WTC11 (cell line): ENCODE data around the gene MYH9. TPM values are rescaled to one million over a fixed set of nuclear protein-coding genes. Genes with fewer than 3 reads are reported as not detected.
"Not testable (repeated sequence)": the region's sequence is repeated elsewhere in the genome, so short reads cannot be mapped to it uniquely, and the experiment has no call there.

Experiments
- ATAC-seq: fragments of 200-7000 bp; cut with Tn5 transposase; 2 replicates; pipeline ENCODE4 v1.10.0; 2021; ENCODE audit warnings: mild to moderate bottlenecking, moderate library complexity
- CTCF ChIA-PET: fragments of 300-600 bp; sonication (Branson Sonifier 250); formaldehyde crosslinking; loops from one replicate; lab custom pipeline; 2021; ENCODE audit warnings: antibody characterized with exemption; lab: Charles Lee
- POLR2A ChIA-PET: fragments of 350-600 bp; sonication (Branson Sonifier 250); formaldehyde crosslinking; loops from one replicate; lab custom pipeline; 2021; ENCODE audit warnings: antibody characterized with exemption; lab: Charles Lee
- DNase-seq: peaks from one replicate; pipeline ENCODE4 v3.0.0; 2021; ENCODE audit warnings: low spot score
- H3K27ac Mint-ChIP-seq: 2 replicates; pipeline ENCODE4 v1.8.0; 2021; ENCODE audit warnings: mixed read lengths
- H3K27me3 Mint-ChIP-seq: 2 replicates; pipeline ENCODE4 v1.8.0; 2021; ENCODE audit warnings: low read depth, mild to moderate bottlenecking, moderate library complexity, mixed read lengths
- H3K36me3 Mint-ChIP-seq: 2 replicates; pipeline ENCODE4 v1.8.0; 2021; ENCODE audit warnings: mixed read lengths
- H3K4me1 Mint-ChIP-seq: 2 replicates; pipeline ENCODE4 v1.8.0; 2022; ENCODE audit warnings: mixed read lengths
- H3K4me3 Mint-ChIP-seq: 2 replicates; pipeline ENCODE4 v1.8.0; 2021; ENCODE audit warnings: mild to moderate bottlenecking, moderate library complexity, mixed read lengths
- H3K9me3 Mint-ChIP-seq: 2 replicates; pipeline ENCODE4 v1.8.0; 2021; ENCODE audit warnings: mixed read lengths
- FOXK1 ChIP-seq: sonication (generic); formaldehyde crosslinking; IDR thresholded peaks from 2 replicates; pipeline ENCODE4 v1.8.0; 2022; ENCODE audit warnings: mild to moderate bottlenecking, moderate library complexity, missing genetic modification reagents
- GTF2I ChIP-seq: fragments of 250-450 bp; sonication (Bioruptor Pico); conservative IDR thresholded peaks from 2 replicates; pipeline ENCODE4 v1.4.0; 2021; ENCODE audit warnings: mild to moderate bottlenecking
- KAT7 ChIP-seq: sonication (generic); formaldehyde crosslinking; IDR thresholded peaks from 2 replicates; pipeline ENCODE4 v1.8.1; 2023; ENCODE audit warnings: missing genetic modification reagents, mild to moderate bottlenecking, borderline replicate concordance
- MXD4 ChIP-seq: fragments of 250-450 bp; sonication (Bioruptor Pico); IDR thresholded peaks from 2 replicates; pipeline ENCODE4 v1.8.0; 2021; ENCODE audit warnings: mild to moderate bottlenecking, moderate library complexity, borderline replicate concordance
- NFYB ChIP-seq: sonication (generic); formaldehyde crosslinking; conservative IDR thresholded peaks from 2 replicates; pipeline ENCODE4 v1.8.0; 2022; ENCODE audit warnings: low read depth, missing genetic modification reagents
- RORB ChIP-seq: fragments of 250-450 bp; sonication (Bioruptor Pico); IDR thresholded peaks from 2 replicates; pipeline ENCODE4 v1.9.0; 2021; ENCODE audit warnings: mild to moderate bottlenecking
- SMAD3 ChIP-seq: sonication (generic); formaldehyde crosslinking; IDR thresholded peaks from 2 replicates; pipeline ENCODE4 v1.8.0; 2022; ENCODE audit warnings: missing genetic modification reagents, mild to moderate bottlenecking, borderline replicate concordance
- SP1 ChIP-seq: sonication (generic); formaldehyde crosslinking; conservative IDR thresholded peaks from 2 replicates; pipeline ENCODE4 v1.8.1; 2022; ENCODE audit warnings: missing genetic modification reagents
- TEAD4 ChIP-seq: sonication (generic); formaldehyde crosslinking; IDR thresholded peaks from 2 replicates; pipeline ENCODE4 v1.8.0; 2022; ENCODE audit warnings: mild to moderate bottlenecking, missing genetic modification reagents
- ZNF416 ChIP-seq: fragments of 250-450 bp; sonication (Bioruptor Pico); IDR thresholded peaks from 2 replicates; pipeline ENCODE4 v1.9.0; 2021; ENCODE audit warnings: mild to moderate bottlenecking, inconsistent platforms
- ZNF423 ChIP-seq: fragments of 250-450 bp; sonication (Bioruptor Pico); IDR thresholded peaks from 2 replicates; pipeline ENCODE4 v2.1.2; 2022; ENCODE audit warnings: mild to moderate bottlenecking, moderate library complexity
- total RNA-seq: library from RNA; stranded (reverse); gene quantifications from 3 replicates; pipeline ENCODE4 v1.2.3, GENCODE V29; 2021
- TF ChIP-seq, protein P1 (sequence below): fragments of 250-450 bp; sonication (Bioruptor Pico); IDR thresholded peaks from 2 replicates; pipeline ENCODE4 v1.9.0; 2021; ENCODE audit warnings: mild to moderate bottlenecking, borderline replicate concordance
- TF ChIP-seq, protein P2 (sequence below): sonication (generic); formaldehyde crosslinking; IDR thresholded peaks from 2 replicates; pipeline ENCODE4 v1.8.1; 2023; ENCODE audit warnings: mild to moderate bottlenecking, missing genetic modification reagents
- TF ChIP-seq, protein P3 (sequence below): sonication (generic); formaldehyde crosslinking; conservative IDR thresholded peaks from 2 replicates; pipeline ENCODE4 v1.8.1; 2022; ENCODE audit warnings: mild to moderate bottlenecking, missing genetic modification reagents
- TF ChIP-seq, protein P4 (sequence below): sonication (generic); formaldehyde crosslinking; IDR thresholded peaks from 2 replicates; pipeline ENCODE4 v1.8.0; 2022; ENCODE audit warnings: mild to moderate bottlenecking, missing genetic modification reagents
- TF ChIP-seq, protein P5 (sequence below): sonication (generic); formaldehyde crosslinking; IDR thresholded peaks from 2 replicates; pipeline ENCODE4 v1.8.0; 2022; ENCODE audit warnings: mild to moderate bottlenecking, missing genetic modification reagents
- TF ChIP-seq, protein P6 (sequence below): fragments of 250-450 bp; sonication (Bioruptor Pico); IDR thresholded peaks from 2 replicates; pipeline ENCODE4 v1.9.0; 2021; ENCODE audit warnings: mild to moderate bottlenecking

Gene MYH9
- total RNA-seq, 1 experiment from 2014 or later = 277 TPM

DNA sequence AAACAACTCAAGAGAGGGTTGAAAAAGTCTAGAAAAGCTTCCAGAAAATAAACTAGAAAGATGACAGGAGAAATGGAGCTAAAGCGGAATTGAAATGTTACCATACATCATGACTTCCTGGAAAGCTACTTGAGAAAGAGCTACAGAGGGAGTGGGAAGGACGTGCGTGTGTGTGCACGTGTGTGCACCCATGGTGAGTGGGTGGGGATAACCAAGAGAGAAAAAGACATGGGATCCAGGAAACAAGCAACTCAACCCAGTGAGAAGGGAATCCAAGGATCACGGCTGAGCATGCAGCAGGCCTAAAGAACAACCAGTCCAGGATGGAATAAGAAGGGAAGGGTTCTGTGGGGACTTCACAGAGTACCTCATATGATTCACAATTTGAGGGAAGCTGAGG lies 113.2 kb downstream of the MYH9 start (continued):
- TF ChIP-seq, protein P1, sequence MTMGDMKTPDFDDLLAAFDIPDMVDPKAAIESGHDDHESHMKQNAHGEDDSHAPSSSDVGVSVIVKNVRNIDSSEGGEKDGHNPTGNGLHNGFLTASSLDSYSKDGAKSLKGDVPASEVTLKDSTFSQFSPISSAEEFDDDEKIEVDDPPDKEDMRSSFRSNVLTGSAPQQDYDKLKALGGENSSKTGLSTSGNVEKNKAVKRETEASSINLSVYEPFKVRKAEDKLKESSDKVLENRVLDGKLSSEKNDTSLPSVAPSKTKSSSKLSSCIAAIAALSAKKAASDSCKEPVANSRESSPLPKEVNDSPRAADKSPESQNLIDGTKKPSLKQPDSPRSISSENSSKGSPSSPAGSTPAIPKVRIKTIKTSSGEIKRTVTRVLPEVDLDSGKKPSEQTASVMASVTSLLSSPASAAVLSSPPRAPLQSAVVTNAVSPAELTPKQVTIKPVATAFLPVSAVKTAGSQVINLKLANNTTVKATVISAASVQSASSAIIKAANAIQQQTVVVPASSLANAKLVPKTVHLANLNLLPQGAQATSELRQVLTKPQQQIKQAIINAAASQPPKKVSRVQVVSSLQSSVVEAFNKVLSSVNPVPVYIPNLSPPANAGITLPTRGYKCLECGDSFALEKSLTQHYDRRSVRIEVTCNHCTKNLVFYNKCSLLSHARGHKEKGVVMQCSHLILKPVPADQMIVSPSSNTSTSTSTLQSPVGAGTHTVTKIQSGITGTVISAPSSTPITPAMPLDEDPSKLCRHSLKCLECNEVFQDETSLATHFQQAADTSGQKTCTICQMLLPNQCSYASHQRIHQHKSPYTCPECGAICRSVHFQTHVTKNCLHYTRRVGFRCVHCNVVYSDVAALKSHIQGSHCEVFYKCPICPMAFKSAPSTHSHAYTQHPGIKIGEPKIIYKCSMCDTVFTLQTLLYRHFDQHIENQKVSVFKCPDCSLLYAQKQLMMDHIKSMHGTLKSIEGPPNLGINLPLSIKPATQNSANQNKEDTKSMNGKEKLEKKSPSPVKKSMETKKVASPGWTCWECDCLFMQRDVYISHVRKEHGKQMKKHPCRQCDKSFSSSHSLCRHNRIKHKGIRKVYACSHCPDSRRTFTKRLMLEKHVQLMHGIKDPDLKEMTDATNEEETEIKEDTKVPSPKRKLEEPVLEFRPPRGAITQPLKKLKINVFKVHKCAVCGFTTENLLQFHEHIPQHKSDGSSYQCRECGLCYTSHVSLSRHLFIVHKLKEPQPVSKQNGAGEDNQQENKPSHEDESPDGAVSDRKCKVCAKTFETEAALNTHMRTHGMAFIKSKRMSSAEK (CRISPR knock-in tag) = no peak
- TF ChIP-seq, protein P2, sequence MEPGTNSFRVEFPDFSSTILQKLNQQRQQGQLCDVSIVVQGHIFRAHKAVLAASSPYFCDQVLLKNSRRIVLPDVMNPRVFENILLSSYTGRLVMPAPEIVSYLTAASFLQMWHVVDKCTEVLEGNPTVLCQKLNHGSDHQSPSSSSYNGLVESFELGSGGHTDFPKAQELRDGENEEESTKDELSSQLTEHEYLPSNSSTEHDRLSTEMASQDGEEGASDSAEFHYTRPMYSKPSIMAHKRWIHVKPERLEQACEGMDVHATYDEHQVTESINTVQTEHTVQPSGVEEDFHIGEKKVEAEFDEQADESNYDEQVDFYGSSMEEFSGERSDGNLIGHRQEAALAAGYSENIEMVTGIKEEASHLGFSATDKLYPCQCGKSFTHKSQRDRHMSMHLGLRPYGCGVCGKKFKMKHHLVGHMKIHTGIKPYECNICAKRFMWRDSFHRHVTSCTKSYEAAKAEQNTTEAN (CRISPR knock-in tag) = no peak
- TF ChIP-seq GTF2I (CRISPR knock-in tag) = no peak
- no peak for TF ChIP-seq SP1 (CRISPR knock-in tag)
- no peak for TF ChIP-seq SMAD3 (CRISPR knock-in tag)
- TF ChIP-seq NFYB (CRISPR knock-in tag) = no peak
- TF ChIP-seq, all 79 proteins: peak for 0

DNA sequence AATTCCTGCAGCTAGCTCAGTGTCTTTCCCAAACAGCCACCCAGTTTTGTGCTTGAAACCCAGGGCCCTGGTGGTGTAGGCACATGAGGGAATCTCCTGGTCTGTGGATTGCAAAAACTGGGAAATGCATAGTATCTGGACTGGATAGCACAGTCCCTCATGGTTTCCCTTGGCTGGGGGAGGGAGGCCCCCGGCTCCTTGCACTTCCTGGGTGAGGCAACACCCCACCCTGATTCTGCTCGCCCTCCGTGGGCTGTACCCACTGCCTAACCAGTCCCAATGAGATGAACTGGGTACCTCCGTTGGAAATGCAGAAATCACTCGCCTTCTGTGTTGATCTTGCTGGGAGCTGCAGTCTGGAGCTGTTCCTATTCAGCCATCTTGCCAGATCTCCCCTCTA lies 115.8 kb downstream of the MYH9 start:
- H3K27ac Mint-ChIP-seq, H3K36me3 Mint-ChIP-seq, DNase-seq, H3K27me3 Mint-ChIP-seq, H3K4me3 Mint-ChIP-seq, ATAC-seq, POLR2A ChIA-PET, H3K4me1 Mint-ChIP-seq: not testable (repeated sequence)
- peaks cover 12% of the 10 kb centered on the region; the same call in 1 of the 2 replicates for H3K9me3 Mint-ChIP-seq
- CTCF ChIA-PET = interaction anchor here (0.5 to 2.0 kb wide), 5 partner anchors 11 to 215 kb away, joined by 3 to 6 read pairs (median 3); partner anchors contain the start of gene APOL2

DNA sequence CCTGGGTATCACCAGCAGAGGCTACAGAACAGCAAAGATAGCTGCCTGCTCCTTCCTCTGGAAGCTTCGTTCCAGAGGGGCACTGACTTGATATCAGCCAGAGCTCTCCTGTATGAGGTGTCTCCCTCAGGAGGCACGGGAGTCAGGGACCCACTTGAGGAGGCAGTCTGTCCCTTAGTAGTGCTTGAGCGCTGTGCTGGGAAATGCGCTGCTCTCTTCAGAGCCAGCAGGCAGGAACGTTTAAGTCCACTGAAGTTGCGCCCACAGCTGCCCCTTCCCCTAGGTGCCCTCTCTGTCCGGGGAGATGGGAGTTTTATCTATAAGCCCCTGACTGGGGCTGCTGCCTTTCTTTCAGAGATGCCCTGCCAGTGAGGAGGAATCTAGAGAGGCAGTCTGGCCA lies 116.5 kb downstream of the MYH9 start:
- DNase-seq, POLR2A ChIA-PET, H3K27ac Mint-ChIP-seq, ATAC-seq, H3K27me3 Mint-ChIP-seq, H3K4me3 Mint-ChIP-seq, H3K36me3 Mint-ChIP-seq, H3K4me1 Mint-ChIP-seq: not testable (repeated sequence)
- H3K9me3 Mint-ChIP-seq = peaks cover 12% of the 10 kb centered on the region
- CTCF ChIA-PET = interaction anchor here (1.0 to 2.0 kb wide), 4 partner anchors 10 to 215 kb away, joined by 3 to 6 read pairs (median 4); partner anchors contain the start of gene APOL2

DNA sequence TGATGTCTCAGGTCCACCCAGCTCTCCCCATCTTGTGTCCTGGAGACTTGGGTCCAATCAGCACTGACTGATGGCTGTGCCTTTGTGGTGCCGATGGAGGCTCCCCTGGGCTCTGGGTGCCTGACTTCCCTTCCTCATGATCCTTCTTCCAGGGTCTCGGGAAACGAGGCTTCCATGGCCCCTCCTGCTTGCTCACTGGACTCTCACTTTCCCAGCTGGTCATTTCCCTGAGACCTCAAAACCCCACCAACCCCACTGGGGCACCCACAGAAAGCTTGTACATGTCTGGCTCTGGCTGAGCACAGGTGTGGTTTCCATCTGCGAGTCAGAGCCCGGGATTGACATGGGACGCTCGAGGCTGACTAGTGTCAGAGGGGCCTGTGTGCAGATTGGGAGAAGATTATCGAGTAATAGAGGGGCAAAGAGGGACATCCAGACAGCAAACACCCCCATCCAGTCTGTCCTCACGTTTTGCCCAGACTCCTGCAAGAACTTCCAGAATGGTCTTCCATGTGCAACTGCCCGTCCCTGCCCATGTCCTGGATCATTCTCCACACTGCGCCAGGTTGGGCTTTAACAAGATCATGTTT lies 119.8 kb downstream of the MYH9 start:
- Mint-ChIP-seq H3K9me3 (peaks cover 12% of the 10 kb centered on the region), H3K27ac (no peak overlapping the region), H3K4me1 (peaks cover 7% of the 10 kb centered on the region), H3K4me3 (no peak overlapping the region), H3K36me3 (no peaks in the 10 kb centered on the region), H3K27me3 (peaks cover 13% of the 10 kb centered on the region)
- POLR2A ChIA-PET = no interaction called here
- no peak for DNase-seq
- ATAC-seq = no peak
- CTCF ChIA-PET = interaction anchor here (1.7 kb wide), 1 partner anchor 19 kb away, joined by 5 read pairs; no protein-coding TSS in a partner anchor
- TF ChIP-seq KAT7 (no peak), ZNF423 (CRISPR knock-in tag) (no peak), MXD4 (no peak), GTF2I (CRISPR knock-in tag) (no peak), ZNF416 (CRISPR knock-in tag) (no peak), RORB (CRISPR knock-in tag) (no peak), FOXK1 (CRISPR knock-in tag) (no peak), SP1 (CRISPR knock-in tag) (no peak), TEAD4 (CRISPR knock-in tag) (no peak)
- TF ChIP-seq, protein P3, sequence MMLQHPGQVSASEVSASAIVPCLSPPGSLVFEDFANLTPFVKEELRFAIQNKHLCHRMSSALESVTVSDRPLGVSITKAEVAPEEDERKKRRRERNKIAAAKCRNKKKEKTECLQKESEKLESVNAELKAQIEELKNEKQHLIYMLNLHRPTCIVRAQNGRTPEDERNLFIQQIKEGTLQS (CRISPR knock-in tag) = no peak
- TF ChIP-seq, protein P4, sequence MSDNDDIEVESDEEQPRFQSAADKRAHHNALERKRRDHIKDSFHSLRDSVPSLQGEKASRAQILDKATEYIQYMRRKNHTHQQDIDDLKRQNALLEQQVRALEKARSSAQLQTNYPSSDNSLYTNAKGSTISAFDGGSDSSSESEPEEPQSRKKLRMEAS = no peak
- TF ChIP-seq, protein P5, sequence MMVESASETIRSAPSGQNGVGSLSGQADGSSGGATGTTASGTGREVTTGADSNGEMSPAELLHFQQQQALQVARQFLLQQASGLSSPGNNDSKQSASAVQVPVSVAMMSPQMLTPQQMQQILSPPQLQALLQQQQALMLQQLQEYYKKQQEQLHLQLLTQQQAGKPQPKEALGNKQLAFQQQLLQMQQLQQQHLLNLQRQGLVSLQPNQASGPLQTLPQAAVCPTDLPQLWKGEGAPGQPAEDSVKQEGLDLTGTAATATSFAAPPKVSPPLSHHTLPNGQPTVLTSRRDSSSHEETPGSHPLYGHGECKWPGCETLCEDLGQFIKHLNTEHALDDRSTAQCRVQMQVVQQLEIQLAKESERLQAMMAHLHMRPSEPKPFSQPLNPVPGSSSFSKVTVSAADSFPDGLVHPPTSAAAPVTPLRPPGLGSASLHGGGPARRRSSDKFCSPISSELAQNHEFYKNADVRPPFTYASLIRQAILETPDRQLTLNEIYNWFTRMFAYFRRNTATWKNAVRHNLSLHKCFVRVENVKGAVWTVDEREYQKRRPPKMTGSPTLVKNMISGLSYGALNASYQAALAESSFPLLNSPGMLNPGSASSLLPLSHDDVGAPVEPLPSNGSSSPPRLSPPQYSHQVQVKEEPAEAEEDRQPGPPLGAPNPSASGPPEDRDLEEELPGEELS = no peak
- TF ChIP-seq, protein P6, sequence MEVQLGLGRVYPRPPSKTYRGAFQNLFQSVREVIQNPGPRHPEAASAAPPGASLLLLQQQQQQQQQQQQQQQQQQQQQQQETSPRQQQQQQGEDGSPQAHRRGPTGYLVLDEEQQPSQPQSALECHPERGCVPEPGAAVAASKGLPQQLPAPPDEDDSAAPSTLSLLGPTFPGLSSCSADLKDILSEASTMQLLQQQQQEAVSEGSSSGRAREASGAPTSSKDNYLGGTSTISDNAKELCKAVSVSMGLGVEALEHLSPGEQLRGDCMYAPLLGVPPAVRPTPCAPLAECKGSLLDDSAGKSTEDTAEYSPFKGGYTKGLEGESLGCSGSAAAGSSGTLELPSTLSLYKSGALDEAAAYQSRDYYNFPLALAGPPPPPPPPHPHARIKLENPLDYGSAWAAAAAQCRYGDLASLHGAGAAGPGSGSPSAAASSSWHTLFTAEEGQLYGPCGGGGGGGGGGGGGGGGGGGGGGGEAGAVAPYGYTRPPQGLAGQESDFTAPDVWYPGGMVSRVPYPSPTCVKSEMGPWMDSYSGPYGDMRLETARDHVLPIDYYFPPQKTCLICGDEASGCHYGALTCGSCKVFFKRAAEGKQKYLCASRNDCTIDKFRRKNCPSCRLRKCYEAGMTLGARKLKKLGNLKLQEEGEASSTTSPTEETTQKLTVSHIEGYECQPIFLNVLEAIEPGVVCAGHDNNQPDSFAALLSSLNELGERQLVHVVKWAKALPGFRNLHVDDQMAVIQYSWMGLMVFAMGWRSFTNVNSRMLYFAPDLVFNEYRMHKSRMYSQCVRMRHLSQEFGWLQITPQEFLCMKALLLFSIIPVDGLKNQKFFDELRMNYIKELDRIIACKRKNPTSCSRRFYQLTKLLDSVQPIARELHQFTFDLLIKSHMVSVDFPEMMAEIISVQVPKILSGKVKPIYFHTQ (CRISPR knock-in tag) = no peak
